Measurements from ENCODE around the gene MAGOH.
A peak's percentile ranks its signal among the peaks of the same experiment; 100 is the strongest.

MAGOH gene

DNA sequence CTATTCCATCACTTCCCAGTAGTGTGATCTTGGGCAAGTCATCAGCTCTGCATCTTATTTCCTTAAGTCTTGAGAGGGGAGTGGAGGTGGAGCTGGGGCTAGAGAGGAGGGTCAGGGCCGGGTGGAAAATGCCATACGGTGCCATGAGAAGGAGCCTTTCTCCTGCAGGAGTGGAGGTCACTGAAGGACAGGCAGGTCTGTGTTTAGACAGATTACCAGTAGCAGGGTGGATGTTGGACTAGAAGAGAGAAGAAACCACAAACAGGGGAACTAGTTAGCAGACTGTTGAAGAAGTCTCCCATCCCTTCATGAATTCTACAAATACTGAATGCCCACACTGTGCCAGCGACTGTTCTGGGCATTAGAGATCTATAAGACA, 55.6 kb downstream of the MAGOH start:
- no peak for DNase-seq
- no peak overlapping the region for H2AK5ac ChIP-seq (ENCODE audit: low read length)
- H4K91ac ChIP-seq (ENCODE audit: low read depth, low read length), result no peak overlapping the region
- peaks cover 0 to 2% of the 10 kb centered on the region in 2 experiments for H3K4me1 ChIP-seq (ENCODE audit: control insufficient read depth in 1 of 2, insufficient read depth in 2 of 2, low read length in 2 of 2)
- no peak overlapping the region for H4K8ac ChIP-seq (ENCODE audit: low read depth, low read length)
- no peaks in the 10 kb centered on the region for H3K79me2 ChIP-seq (ENCODE audit: control insufficient read depth, insufficient read depth, low read length, poor library complexity)
- WGBS (ENCODE audit: extremely low coverage, insufficient coverage, insufficient read length), result no CpG with 5 or more reads among the region's 3 CpGs
- H3K14ac ChIP-seq (ENCODE audit: low read length), result no peak overlapping the region
- no peak overlapping the region for H3K9ac ChIP-seq (ENCODE audit: low read length)
- no peak overlapping the region for H3K4me3 ChIP-seq (ENCODE audit: low read depth, low read length)
- no peak overlapping the region for H3K18ac ChIP-seq (ENCODE audit: low read length)
- H2BK120ac ChIP-seq (ENCODE audit: insufficient read depth, low read length, poor library complexity), result no peak overlapping the region
- no peak overlapping the region for H3K27ac ChIP-seq (ENCODE audit: low read depth, low read length)
- no peaks in the 10 kb centered on the region for H3K36me3 ChIP-seq (ENCODE audit: control insufficient read depth in 1 of 2, insufficient read depth in 2 of 2, low read length in 2 of 2)
- no peak overlapping the region for H3K4me2 ChIP-seq (ENCODE audit: low read length)
- H2BK5ac ChIP-seq (ENCODE audit: low read depth, low read length, poor library complexity), result no peak overlapping the region
- H3K4ac ChIP-seq (ENCODE audit: low read depth, low read length), result no peak overlapping the region
- no peaks in the 10 kb centered on the region for H3K79me1 ChIP-seq (ENCODE audit: low read length)
- H3K23ac ChIP-seq (ENCODE audit: low read length), result no peak overlapping the region
- H2AFZ ChIP-seq (ENCODE audit: insufficient read depth, low read length, poor library complexity), result no peak overlapping the region
- H2BK12ac ChIP-seq (ENCODE audit: low read length), result no peak overlapping the region
- no peak overlapping the region for H4K12ac ChIP-seq (ENCODE audit: low read depth, low read length)
- H3K27me3 ChIP-seq (ENCODE audit: insufficient read depth, low read length), result no peaks in the 10 kb centered on the region
- H3K9me3 ChIP-seq (ENCODE audit: insufficient read depth, low read depth, low read length), result no peaks in the 10 kb centered on the region

DNA sequence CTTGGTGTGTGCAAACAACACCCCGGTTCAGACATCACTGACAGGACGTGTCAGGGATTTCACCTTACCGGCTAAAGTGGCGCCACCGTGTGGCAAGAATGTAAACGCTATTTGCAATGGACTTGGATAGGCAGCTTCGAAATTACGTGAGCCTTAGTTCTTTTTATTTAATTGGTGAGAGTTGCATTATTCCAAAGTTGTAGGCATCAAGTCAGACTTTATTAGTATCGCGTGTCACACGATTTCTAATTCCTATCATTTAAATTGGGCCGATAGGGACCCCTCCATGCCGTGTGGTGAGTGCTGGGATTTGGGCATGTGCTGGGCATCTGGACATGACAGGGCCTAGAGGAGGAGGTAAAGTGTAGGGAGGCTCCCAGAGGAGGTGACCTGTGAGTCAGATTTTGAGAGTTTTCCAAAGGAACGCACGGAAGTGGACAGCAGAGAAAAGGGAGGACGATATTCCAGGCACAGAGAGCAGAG, 56.2 kb downstream of the MAGOH start:
- H3K9ac ChIP-seq (ENCODE audit: low read length), result no peak overlapping the region
- no peaks in the 10 kb centered on the region for H3K9me3 ChIP-seq (ENCODE audit: insufficient read depth, low read depth, low read length)
- no peak overlapping the region for H3K14ac ChIP-seq (ENCODE audit: low read length)
- no peak overlapping the region for H3K4me3 ChIP-seq (ENCODE audit: low read depth, low read length)
- no peaks in the 10 kb centered on the region for H3K79me1 ChIP-seq (ENCODE audit: low read length)
- no peak overlapping the region for H2BK5ac ChIP-seq (ENCODE audit: low read depth, low read length, poor library complexity)
- no peak overlapping the region for H4K91ac ChIP-seq (ENCODE audit: low read depth, low read length)
- peaks cover 0 to 2% of the 10 kb centered on the region in 2 experiments for H3K4me1 ChIP-seq (ENCODE audit: control insufficient read depth in 1 of 2, insufficient read depth in 2 of 2, low read length in 2 of 2)
- H2BK12ac ChIP-seq (ENCODE audit: low read length), result no peak overlapping the region
- no peak overlapping the region for H2AFZ ChIP-seq (ENCODE audit: insufficient read depth, low read length, poor library complexity)
- peak overlapping the region; percentile 77 for H2AK5ac ChIP-seq (ENCODE audit: low read length)
- no peaks in the 10 kb centered on the region for H3K79me2 ChIP-seq (ENCODE audit: control insufficient read depth, insufficient read depth, low read length, poor library complexity)
- H3K36me3 ChIP-seq (ENCODE audit: control insufficient read depth in 1 of 2, insufficient read depth in 2 of 2, low read length in 2 of 2), result no peaks in the 10 kb centered on the region
- no peak overlapping the region for H2BK120ac ChIP-seq (ENCODE audit: insufficient read depth, low read length, poor library complexity)
- no peak overlapping the region for H3K4ac ChIP-seq (ENCODE audit: low read depth, low read length)
- no peak overlapping the region for H3K18ac ChIP-seq (ENCODE audit: low read length)
- H4K8ac ChIP-seq (ENCODE audit: low read depth, low read length), result no peak overlapping the region
- no peak overlapping the region for H3K4me2 ChIP-seq (ENCODE audit: low read length)
- DNase-seq, result peak; percentile 80 to 96
- H4K12ac ChIP-seq (ENCODE audit: low read depth, low read length), result no peak overlapping the region
- WGBS (ENCODE audit: extremely low coverage, insufficient coverage, insufficient read length), result no CpG with 5 or more reads among the region's 16 CpGs
- no peaks in the 10 kb centered on the region for H3K27me3 ChIP-seq (ENCODE audit: insufficient read depth, low read length)
- no peak overlapping the region for H3K23ac ChIP-seq (ENCODE audit: low read length)
- no peak overlapping the region for H3K27ac ChIP-seq (ENCODE audit: low read depth, low read length)

DNA sequence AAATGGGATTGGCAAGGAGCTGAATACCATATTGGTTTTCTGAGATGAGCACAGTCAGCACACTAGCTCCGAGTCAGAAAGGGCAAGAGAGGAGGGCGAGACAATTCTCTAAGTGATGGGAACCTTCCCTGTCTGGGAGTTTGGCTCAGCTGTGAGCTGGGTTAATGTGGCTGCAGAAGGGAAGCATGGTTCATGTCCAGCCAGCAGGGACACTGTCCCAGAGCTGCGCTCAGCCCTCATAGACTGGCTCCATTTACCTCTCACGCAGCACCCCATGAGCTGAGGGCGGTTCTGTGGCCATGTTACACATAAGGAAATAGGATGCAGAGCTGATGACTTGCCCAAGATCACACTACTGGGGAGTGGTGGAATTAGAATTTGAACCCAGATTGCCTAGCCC, 57.4 kb downstream of the MAGOH start:
- Histone ChIP-seq H3K23ac (ENCODE audit: low read length) (no peak overlapping the region), H3K4me1 (ENCODE audit: control insufficient read depth in 1 of 2, insufficient read depth in 2 of 2, low read length in 2 of 2) (peaks cover 0 to 2% of the 10 kb centered on the region in 2 experiments), H3K27me3 (ENCODE audit: insufficient read depth, low read length) (no peaks in the 10 kb centered on the region), H3K14ac (ENCODE audit: low read length) (no peak overlapping the region), H3K36me3 (ENCODE audit: control insufficient read depth in 1 of 2, insufficient read depth in 2 of 2, low read length in 2 of 2) (no peaks in the 10 kb centered on the region), H2AK5ac (ENCODE audit: low read length) (no peak overlapping the region), H3K79me2 (ENCODE audit: control insufficient read depth, insufficient read depth, low read length, poor library complexity) (no peaks in the 10 kb centered on the region), H3K4ac (ENCODE audit: low read depth, low read length) (no peak overlapping the region), H4K91ac (ENCODE audit: low read depth, low read length) (no peak overlapping the region), H3K4me2 (ENCODE audit: low read length) (no peak overlapping the region), H3K79me1 (ENCODE audit: low read length) (no peaks in the 10 kb centered on the region), H3K9me3 (ENCODE audit: insufficient read depth, low read depth, low read length) (no peaks in the 10 kb centered on the region), H3K18ac (ENCODE audit: low read length) (no peak overlapping the region), H4K8ac (ENCODE audit: low read depth, low read length) (no peak overlapping the region), H3K9ac (ENCODE audit: low read length) (no peak overlapping the region), H3K27ac (ENCODE audit: low read depth, low read length) (no peak overlapping the region), H4K12ac (ENCODE audit: low read depth, low read length) (no peak overlapping the region), H2AFZ (ENCODE audit: insufficient read depth, low read length, poor library complexity) (no peak overlapping the region), H2BK120ac (ENCODE audit: insufficient read depth, low read length, poor library complexity) (no peak overlapping the region), H2BK5ac (ENCODE audit: low read depth, low read length, poor library complexity) (no peak overlapping the region), H2BK12ac (ENCODE audit: low read length) (no peak overlapping the region), H3K4me3 (ENCODE audit: low read depth, low read length) (no peak overlapping the region)
- no CpG with 5 or more reads among the region's 5 CpGs for WGBS (ENCODE audit: extremely low coverage, insufficient coverage, insufficient read length)
- no peak for DNase-seq

DNA sequence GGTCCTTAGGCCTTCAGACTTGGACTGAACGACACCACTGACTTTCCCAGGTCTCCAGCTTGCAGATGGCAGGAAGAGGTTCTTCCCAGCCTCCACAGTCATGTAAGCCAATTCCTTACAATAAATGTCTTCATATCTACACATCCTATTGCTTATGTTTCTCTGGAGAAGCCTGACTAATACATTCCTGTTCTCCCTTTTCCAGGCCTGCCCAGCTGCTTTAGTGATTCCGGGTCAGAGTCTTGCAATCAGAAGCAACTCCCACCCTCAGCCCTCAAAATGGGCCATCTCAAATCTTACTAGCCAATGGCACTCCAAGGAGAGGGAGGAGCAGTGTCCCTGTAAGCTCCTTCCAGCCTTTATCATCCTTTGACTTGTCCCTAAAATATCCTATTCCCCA, 58.1 kb downstream of the MAGOH start:
- Histone ChIP-seq H3K9ac (ENCODE audit: low read length) (no peak overlapping the region), H2AK5ac (ENCODE audit: low read length) (no peak overlapping the region), H3K18ac (ENCODE audit: low read length) (no peak overlapping the region), H3K14ac (ENCODE audit: low read length) (no peak overlapping the region), H3K27me3 (ENCODE audit: insufficient read depth, low read length) (no peaks in the 10 kb centered on the region), H2BK12ac (ENCODE audit: low read length) (no peak overlapping the region), H3K4me2 (ENCODE audit: low read length) (no peak overlapping the region), H3K27ac (ENCODE audit: low read depth, low read length) (no peak overlapping the region), H3K23ac (ENCODE audit: low read length) (no peak overlapping the region), H3K9me3 (ENCODE audit: insufficient read depth, low read depth, low read length) (no peaks in the 10 kb centered on the region), H3K4me1 (ENCODE audit: control insufficient read depth in 1 of 2, insufficient read depth in 2 of 2, low read length in 2 of 2) (no peaks in the 10 kb centered on the region), H3K36me3 (ENCODE audit: control insufficient read depth in 1 of 2, insufficient read depth in 2 of 2, low read length in 2 of 2) (no peaks in the 10 kb centered on the region), H2AFZ (ENCODE audit: insufficient read depth, low read length, poor library complexity) (no peak overlapping the region), H2BK5ac (ENCODE audit: low read depth, low read length, poor library complexity) (no peak overlapping the region), H4K8ac (ENCODE audit: low read depth, low read length) (no peak overlapping the region), H3K79me1 (ENCODE audit: low read length) (no peaks in the 10 kb centered on the region), H2BK120ac (ENCODE audit: insufficient read depth, low read length, poor library complexity) (no peak overlapping the region), H4K12ac (ENCODE audit: low read depth, low read length) (no peak overlapping the region), H3K4me3 (ENCODE audit: low read depth, low read length) (no peak overlapping the region), H4K91ac (ENCODE audit: low read depth, low read length) (no peak overlapping the region), H3K4ac (ENCODE audit: low read depth, low read length) (no peak overlapping the region), H3K79me2 (ENCODE audit: control insufficient read depth, insufficient read depth, low read length, poor library complexity) (no peaks in the 10 kb centered on the region)
- DNase-seq, result no peak
- no CpG with 5 or more reads among the region's 2 CpGs for WGBS (ENCODE audit: extremely low coverage, insufficient coverage, insufficient read length)
